NCI-H1694 treated with DMSO at 0.1 percent for 48 hours (cell line): Measurements from ENCODE around the gene GLB1L2.

Experiments used
- DNase-seq: peaks from one replicate; lab custom pipeline; 2025; lab: John Stamatoyannopoulos, UW

Gene GLB1L2

GRCh38 chr11:134406264-134407185 is 74.7 kb downstream of the GLB1L2 start:
- no peak for DNase-seq

- DNase-seq: no peak
Measured at GRCh38 chr11:134407321-134407828, 75.6 kb downstream of the GLB1L2 start.

GRCh38 chr11:134407923-134408322 is 76.1 kb downstream of the GLB1L2 start:
- no peak for DNase-seq

GRCh38 chr11:134409552-134410429 is 78.0 kb downstream of the GLB1L2 start:
- DNase-seq: no peak

GRCh38 chr11:134410766-134411165 is 79.0 kb downstream of the GLB1L2 start:
- DNase-seq: no peak

- no peak for DNase-seq
Measured at GRCh38 chr11:134412203-134413042, 80.6 kb downstream of the GLB1L2 start, which contains the start of gene B3GAT1. Gene B3GAT1, minus strand, starts transcription at chr11:134412242. Its CDS starts 24,583 bp downstream, at chr11:134387659.

- DNase-seq: no peak
Measured at GRCh38 chr11:134413043-134413825, 81.4 kb downstream of the GLB1L2 start.

- DNase-seq: no peak
Measured at GRCh38 chr11:134413826-134414731, 82.3 kb downstream of the GLB1L2 start.

GRCh38 chr11:134414766-134415765 is 83.3 kb downstream of the GLB1L2 start:
- DNase-seq: peak; percentile 27

- no peak for DNase-seq
Measured at GRCh38 chr11:134416726-134417125, 84.9 kb downstream of the GLB1L2 start.

- no peak for DNase-seq
Measured at GRCh38 chr11:134417871-134418840, 86.4 kb downstream of the GLB1L2 start.

- no peak for DNase-seq
Measured at GRCh38 chr11:134423106-134423505, 91.3 kb downstream of the GLB1L2 start.

- no peak for DNase-seq
Measured at GRCh38 chr11:134425413-134425812, 93.6 kb downstream of the GLB1L2 start.
